Inflammatory macrophage treated with lipopolysaccharide for 1 hour (primary cell): ENCODE data around the gene TBRG4.
"Not testable (repeated sequence)": the region's sequence is repeated elsewhere in the genome, so short reads cannot be mapped to it uniquely, and the experiment has no call there.

Experiments used
- DNase-seq, 2 donors: peaks; one replicate each; pipeline ENCODE4 v3.0.0-alpha.2; 2020 to 2022

TBRG4 gene

GRCh38 chr7:45114257-45114656 lies 2.8 kb upstream of the TBRG4 start:
- DNase-seq: not testable (repeated sequence)

- DNase-seq: no peak
Measured at GRCh38 chr7:45112648-45113047, 1.2 kb upstream of the TBRG4 start.

GRCh38 chr7:45108863-45109262 lies 2.6 kb downstream of the TBRG4 start:
- DNase-seq: no peak

GRCh38 chr7:45107356-45107755 lies 4.1 kb downstream of the TBRG4 start:
- no peak for DNase-seq

DNA sequence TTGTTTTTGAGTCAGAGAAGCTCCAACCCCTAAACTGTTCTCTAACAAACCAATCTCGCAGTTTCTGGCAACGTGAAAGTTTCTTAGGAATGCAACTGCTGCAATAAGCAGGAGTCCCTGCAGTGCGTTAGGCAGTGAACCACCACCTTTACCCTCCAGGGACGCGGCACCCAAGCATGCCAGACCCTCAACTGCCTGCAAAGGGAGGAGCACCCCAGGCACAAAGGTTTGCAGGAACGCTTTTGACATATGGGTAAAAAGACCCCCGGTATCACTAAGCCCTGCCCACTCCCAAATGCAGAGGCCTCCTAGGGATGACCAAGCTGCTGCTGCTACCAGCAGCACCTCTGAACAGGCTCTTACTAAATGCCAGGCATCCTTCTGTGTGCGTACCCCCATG lies 4.7 kb downstream of the TBRG4 start:
- DNase-seq: no peak

DNA sequence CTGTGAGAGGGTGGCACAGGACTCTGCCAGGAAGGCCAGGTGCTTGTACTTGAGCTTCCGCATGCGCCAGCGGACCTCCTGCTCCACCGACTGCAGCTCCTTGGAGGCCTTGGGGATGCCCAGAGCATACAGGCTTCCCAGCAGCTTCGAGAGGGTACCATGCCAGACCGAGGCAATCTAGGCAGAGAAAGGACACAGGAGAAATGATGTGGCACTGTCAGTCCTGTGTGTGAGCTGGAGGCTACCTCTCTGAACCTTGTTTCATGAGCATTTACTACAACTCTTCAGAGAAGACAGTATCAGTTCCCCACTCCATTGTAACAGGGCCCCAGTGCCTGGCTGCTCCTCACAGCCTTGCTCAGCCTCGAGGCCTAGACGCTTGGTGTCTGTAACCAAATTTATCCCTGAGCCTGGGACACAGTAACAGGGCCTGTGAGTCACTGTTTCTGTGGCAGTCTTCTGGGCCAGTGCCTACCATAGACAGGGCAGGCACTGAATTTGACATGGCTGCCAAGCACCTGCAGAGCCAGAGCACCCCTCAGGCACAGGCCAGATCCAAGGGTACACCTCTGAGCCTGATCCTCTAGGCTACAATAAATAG lies 5.8 kb downstream of the TBRG4 start:
- no peak for DNase-seq

DNA sequence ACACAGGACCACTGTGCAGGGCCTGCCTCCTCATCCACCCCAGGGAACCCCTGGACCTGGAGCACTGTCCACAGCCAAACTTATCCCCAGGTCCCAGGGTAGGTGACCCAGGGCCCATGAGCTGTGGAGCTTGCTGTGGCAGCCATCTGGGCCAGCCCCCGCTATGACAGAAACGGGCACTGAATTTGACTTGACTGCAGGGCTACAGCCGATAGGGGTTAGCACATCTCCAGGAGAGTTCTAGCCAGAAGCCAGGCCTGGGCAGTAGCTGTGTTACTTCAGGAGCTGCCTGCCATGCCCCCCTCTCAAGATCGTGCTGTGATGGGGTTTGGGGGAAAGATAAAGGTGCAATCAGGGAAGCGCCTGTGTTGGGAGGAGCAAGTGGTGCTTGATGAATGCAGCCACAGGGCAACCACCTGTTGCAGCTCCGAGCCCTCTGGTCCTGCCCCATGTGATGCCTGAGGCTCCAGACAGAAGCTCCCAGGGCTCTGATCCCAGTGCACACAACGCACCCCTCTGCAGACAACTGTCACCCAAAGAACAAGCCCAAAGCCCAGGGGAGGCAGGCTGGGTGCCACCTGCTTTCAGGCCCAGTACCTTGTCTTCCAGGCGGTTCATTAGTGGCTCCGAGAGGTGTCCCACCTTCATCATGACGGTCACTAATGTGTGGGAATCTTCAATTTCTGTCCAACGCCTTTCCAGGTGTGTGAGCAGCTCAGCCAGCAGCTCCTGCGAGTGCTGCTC lies 6.5 kb downstream of the TBRG4 start:
- DNase-seq: no peak

DNA sequence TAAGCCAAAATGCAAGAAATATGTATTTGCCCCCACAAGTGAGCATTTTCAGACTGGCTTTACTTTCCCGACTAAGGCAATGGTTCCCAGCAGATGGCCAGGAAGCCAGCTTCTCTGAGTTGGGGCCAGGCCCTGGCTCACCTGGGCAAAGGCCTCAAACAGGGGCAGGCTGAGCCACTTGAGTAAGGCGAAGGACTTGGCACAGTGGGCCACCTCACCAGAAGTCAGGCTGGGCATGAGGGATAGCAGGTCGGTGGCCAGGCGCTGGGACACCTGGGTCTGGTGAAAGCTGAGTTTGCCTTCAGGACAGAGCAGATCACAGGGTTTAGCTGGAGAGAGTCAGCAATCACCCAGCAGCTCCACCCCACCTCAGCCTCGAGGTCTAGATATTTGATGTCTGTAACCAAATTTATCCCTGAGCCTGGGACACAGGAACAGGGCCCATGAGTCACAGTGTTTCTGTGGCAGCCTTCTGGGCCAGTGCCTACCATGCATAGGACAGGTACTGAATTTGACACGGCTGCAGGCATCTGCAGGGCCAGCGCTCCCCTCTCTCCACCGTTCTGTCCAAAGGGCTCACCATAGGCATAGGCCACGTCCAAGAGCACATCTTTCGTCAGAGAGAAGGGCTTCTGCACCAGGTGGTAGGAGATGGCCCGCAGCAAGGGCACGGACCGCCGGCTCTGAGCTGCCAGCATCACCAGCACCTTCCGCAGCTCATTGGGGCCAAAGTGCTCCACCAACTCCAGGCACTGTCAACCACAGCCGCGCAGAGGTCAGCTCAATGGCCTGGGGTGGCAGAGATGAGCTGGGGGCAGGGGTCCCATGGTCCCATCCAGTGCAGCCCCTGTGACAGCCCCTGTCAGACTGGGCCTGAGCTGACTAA lies 7.3 kb downstream of the TBRG4 start:
- no peak for DNase-seq

- no peak for DNase-seq
Measured at GRCh38 chr7:45102785-45103712, 8.4 kb downstream of the TBRG4 start.

- DNase-seq: no peak
Measured at GRCh38 chr7:45101748-45102147, 9.7 kb downstream of the TBRG4 start.

- DNase-seq: no peak
Measured at GRCh38 chr7:45100761-45101480, 10.6 kb downstream of the TBRG4 start.

GRCh38 chr7:45099891-45100760 lies 11.4 kb downstream of the TBRG4 start:
- no peak for DNase-seq

GRCh38 chr7:45098983-45099839 lies 12.3 kb downstream of the TBRG4 start:
- no peak for DNase-seq

DNA sequence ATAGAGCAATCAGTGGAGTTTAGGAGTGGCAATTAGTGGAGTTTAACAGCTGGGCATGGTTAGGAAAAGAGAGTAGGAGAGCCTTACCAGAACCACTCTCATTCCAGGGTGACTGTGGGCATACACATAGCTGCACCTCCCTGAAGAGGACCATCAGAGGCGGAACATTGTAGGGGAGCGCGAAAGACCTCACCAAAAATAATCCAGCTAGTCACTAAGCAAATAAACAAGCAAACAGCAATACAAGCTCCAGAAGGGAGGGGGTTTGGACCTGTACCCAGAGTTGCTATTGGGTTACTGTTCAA lies 18.6 kb downstream of the TBRG4 start:
- DNase-seq: no peak

- DNase-seq: no peak
Measured at GRCh38 chr7:45092100-45092930, 19.2 kb downstream of the TBRG4 start.

GRCh38 chr7:45089341-45089891 lies 22.1 kb downstream of the TBRG4 start:
- peak in 1 of 2 donors; percentile 27 for DNase-seq

- no peak for DNase-seq
Measured at GRCh38 chr7:45088821-45089340, 22.6 kb downstream of the TBRG4 start, which contains the start of gene NACAD. NACAD (minus strand) TSS chr7:45088969; CDS start chr7:45088894, 75 bp downstream.

DNA sequence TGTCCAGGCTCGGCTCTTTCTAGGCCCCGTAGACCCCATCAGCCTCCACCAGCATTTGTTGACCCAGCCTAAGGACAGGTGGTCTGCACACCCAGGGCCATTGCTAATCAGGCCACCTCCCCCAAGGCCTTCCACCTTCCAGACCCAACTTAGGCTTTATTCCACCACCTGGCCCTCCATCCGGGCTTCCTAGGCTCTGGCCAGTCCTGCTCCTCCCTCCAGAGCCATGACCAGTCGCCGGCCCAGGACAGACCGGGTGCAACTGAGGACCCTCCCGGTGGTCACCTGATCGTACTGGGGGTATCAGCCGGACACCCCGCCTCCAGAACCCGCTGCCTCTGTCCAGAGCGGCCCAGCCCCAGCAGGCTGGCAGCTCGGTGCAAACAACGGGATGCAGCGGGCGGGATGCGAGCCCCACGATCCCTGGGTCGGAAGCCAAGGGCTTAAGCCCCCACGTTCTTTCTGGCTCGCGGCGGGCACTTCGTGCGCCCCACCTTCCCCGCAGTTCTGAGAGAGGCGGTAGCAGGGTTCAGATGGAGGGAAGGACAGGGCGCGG lies 23.3 kb downstream of the TBRG4 start:
- no peak for DNase-seq
